WTC11 (cell line): ENCODE measurements around the gene MRNIP. TPM values are rescaled to one million over a fixed set of nuclear protein-coding genes. Genes with fewer than 3 reads are reported as not detected.

Source experiments
- ATAC-seq: fragments of 200-7000 bp; cut with Tn5 transposase; 2 replicates; pipeline ENCODE4 v1.10.0; 2021; ENCODE audit warnings: mild to moderate bottlenecking, moderate library complexity
- CTCF ChIA-PET: fragments of 300-600 bp; sonication (Branson Sonifier 250); formaldehyde crosslinking; loops from one replicate; lab custom pipeline; 2021; ENCODE audit warnings: antibody characterized with exemption; lab: Charles Lee
- POLR2A ChIA-PET: fragments of 350-600 bp; sonication (Branson Sonifier 250); formaldehyde crosslinking; loops from one replicate; lab custom pipeline; 2021; ENCODE audit warnings: antibody characterized with exemption; lab: Charles Lee
- DNase-seq: peaks from one replicate; pipeline ENCODE4 v3.0.0; 2021; ENCODE audit warnings: low spot score
- H3K27ac Mint-ChIP-seq: 2 replicates; pipeline ENCODE4 v1.8.0; 2021; ENCODE audit warnings: mixed read lengths
- H3K27me3 Mint-ChIP-seq: 2 replicates; pipeline ENCODE4 v1.8.0; 2021; ENCODE audit warnings: low read depth, mild to moderate bottlenecking, moderate library complexity, mixed read lengths
- H3K36me3 Mint-ChIP-seq: 2 replicates; pipeline ENCODE4 v1.8.0; 2021; ENCODE audit warnings: mixed read lengths
- H3K4me1 Mint-ChIP-seq: 2 replicates; pipeline ENCODE4 v1.8.0; 2022; ENCODE audit warnings: mixed read lengths
- H3K4me3 Mint-ChIP-seq: 2 replicates; pipeline ENCODE4 v1.8.0; 2021; ENCODE audit warnings: mild to moderate bottlenecking, moderate library complexity, mixed read lengths
- H3K9me3 Mint-ChIP-seq: 2 replicates; pipeline ENCODE4 v1.8.0; 2021; ENCODE audit warnings: mixed read lengths
- CBFB ChIP-seq: sonication (generic); formaldehyde crosslinking; IDR thresholded peaks from 2 replicates; pipeline ENCODE4 v1.8.1; 2022; ENCODE audit warnings: mild to moderate bottlenecking, low read depth, missing genetic modification reagents
- ESRRA ChIP-seq: sonication (generic); formaldehyde crosslinking; IDR thresholded peaks from 2 replicates; pipeline ENCODE4 v1.8.1; 2022; ENCODE audit warnings: mild to moderate bottlenecking, missing genetic modification reagents, borderline replicate concordance
- FOXK1 ChIP-seq: sonication (generic); formaldehyde crosslinking; IDR thresholded peaks from 2 replicates; pipeline ENCODE4 v1.8.0; 2022; ENCODE audit warnings: mild to moderate bottlenecking, moderate library complexity, missing genetic modification reagents
- FOXP1 ChIP-seq: sonication (generic); formaldehyde crosslinking; IDR thresholded peaks from 2 replicates; pipeline ENCODE4 v1.8.0; 2022; ENCODE audit warnings: missing genetic modification reagents, mild to moderate bottlenecking, moderate library complexity, borderline replicate concordance
- GABPB1 ChIP-seq: sonication (generic); formaldehyde crosslinking; IDR thresholded peaks from 2 replicates; pipeline ENCODE4 v1.8.1; 2023; ENCODE audit warnings: mild to moderate bottlenecking, missing genetic modification reagents
- NR3C1 ChIP-seq: sonication (generic); formaldehyde crosslinking; conservative IDR thresholded peaks from 2 replicates; pipeline ENCODE4 v1.8.1; 2023; ENCODE audit warnings: low read depth, mild to moderate bottlenecking, missing genetic modification reagents
- SP1 ChIP-seq: sonication (generic); formaldehyde crosslinking; conservative IDR thresholded peaks from 2 replicates; pipeline ENCODE4 v1.8.1; 2022; ENCODE audit warnings: missing genetic modification reagents
- TCF7 ChIP-seq: sonication (generic); formaldehyde crosslinking; IDR thresholded peaks from 2 replicates; pipeline ENCODE4 v1.8.0; 2022; ENCODE audit warnings: mild to moderate bottlenecking, low read depth, missing genetic modification reagents, moderate library complexity
- TEAD1 ChIP-seq: sonication (generic); formaldehyde crosslinking; IDR thresholded peaks from 2 replicates; pipeline ENCODE4 v1.8.0; 2022; ENCODE audit warnings: mild to moderate bottlenecking, missing genetic modification reagents
- TP53 ChIP-seq: sonication (generic); formaldehyde crosslinking; IDR thresholded peaks from 2 replicates; pipeline ENCODE4 v1.8.1; 2023; ENCODE audit warnings: mild to moderate bottlenecking, missing genetic modification reagents
- ZNF219 ChIP-seq: sonication (generic); formaldehyde crosslinking; IDR thresholded peaks from 2 replicates; pipeline ENCODE4 v1.8.0; 2023; ENCODE audit warnings: missing genetic modification reagents, mild to moderate bottlenecking, borderline replicate concordance
- ZNF263 ChIP-seq: sonication (generic); formaldehyde crosslinking; IDR thresholded peaks from 2 replicates; pipeline ENCODE4 v1.8.1; 2022; ENCODE audit warnings: low read depth, mild to moderate bottlenecking, moderate library complexity, missing genetic modification reagents
- total RNA-seq: library from RNA; stranded (reverse); gene quantifications from 3 replicates; pipeline ENCODE4 v1.2.3, GENCODE V29; 2021
- TF ChIP-seq, protein P1 (sequence below): sonication (generic); formaldehyde crosslinking; IDR thresholded peaks from 2 replicates; pipeline ENCODE4 v1.8.0; 2022; ENCODE audit warnings: missing genetic modification reagents
- TF ChIP-seq, protein P2 (sequence below): sonication (generic); formaldehyde crosslinking; IDR thresholded peaks from 2 replicates; pipeline ENCODE4 v1.8.0; 2022; ENCODE audit warnings: mild to moderate bottlenecking, missing genetic modification reagents
- TF ChIP-seq, protein P3 (sequence below): sonication (generic); formaldehyde crosslinking; IDR thresholded peaks from 2 replicates; pipeline ENCODE4 v1.8.0; 2022; ENCODE audit warnings: mild to moderate bottlenecking, missing genetic modification reagents
- TF ChIP-seq, protein P4 (sequence below): sonication (generic); formaldehyde crosslinking; IDR thresholded peaks from 2 replicates; pipeline ENCODE4 v1.8.1; 2023; ENCODE audit warnings: mild to moderate bottlenecking, missing genetic modification reagents, moderate library complexity
- TF ChIP-seq, protein P5 (sequence below): sonication (generic); formaldehyde crosslinking; IDR thresholded peaks from 2 replicates; pipeline ENCODE4 v1.8.0; 2023; ENCODE audit warnings: mild to moderate bottlenecking, missing genetic modification reagents
- TF ChIP-seq, protein P6 (sequence below): sonication (generic); formaldehyde crosslinking; IDR thresholded peaks from 2 replicates; pipeline ENCODE4 v1.8.0; 2022; ENCODE audit warnings: mild to moderate bottlenecking, missing genetic modification reagents

Gene MRNIP
- total RNA-seq, 1 experiment from 2014 or later, result 42.0 TPM

DNA sequence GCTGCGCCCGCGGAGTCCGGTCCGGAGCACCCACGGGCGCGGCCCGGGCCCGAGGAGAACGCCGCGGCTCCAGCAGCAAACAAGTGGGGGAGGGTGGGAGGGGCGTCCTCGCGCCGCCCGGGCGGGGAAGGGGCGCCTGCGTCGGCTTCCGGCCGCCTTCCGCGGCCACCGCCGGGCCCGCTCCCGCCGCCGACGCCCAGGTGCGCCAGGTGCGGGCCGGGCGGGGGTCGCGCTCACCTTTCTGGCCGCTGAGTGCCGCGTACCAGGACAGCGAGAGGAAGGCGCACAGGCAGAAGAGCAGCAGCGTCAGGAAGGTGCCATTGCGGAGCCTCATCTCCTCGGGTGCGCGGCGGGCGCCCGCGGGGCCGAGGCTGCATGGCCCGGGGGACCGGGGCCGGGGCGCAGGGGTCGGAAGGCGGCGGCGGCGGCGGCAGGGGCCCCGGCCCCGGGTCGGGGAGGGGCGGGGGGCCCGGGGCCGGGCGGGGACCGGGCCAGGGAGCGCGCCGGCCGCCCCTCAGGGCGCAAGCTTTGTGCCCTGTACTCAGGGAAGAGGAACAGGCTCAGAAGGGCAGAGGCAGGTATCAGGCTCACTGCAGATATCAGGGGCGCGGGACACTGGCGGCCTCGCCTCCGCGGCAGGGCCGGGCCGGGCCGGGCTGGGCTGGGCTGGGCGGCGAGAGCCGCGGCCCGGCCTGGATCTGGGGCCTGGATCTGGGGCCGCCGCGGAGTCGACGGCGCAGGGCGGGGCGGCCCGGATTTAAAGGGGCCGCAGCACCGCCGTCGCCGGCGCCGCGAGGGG is 52.2 kb downstream of the MRNIP start, which contains the start of gene MGAT4B:
Gene MGAT4B, minus strand, starts transcription at position 617 of the 799 bp plus-strand sequence. Its CDS starts 283 bp downstream, at position 334.
- peak; percentile 71; the same call in 1 of the 2 replicates for TF ChIP-seq TCF7 (CRISPR knock-in tag)
- no peak for TF ChIP-seq ZNF219
- 0 out of 2 replicates have a peak, but pooled peaks have one; percentile 16 for TF ChIP-seq TEAD1 (CRISPR knock-in tag)
- peak; percentile 89 for TF ChIP-seq TP53 (CRISPR knock-in tag)
- TF ChIP-seq NR3C1 (CRISPR knock-in tag), result no peak
- TF ChIP-seq SP1 (CRISPR knock-in tag), result peak; percentile 64
- TF ChIP-seq, protein P1, sequence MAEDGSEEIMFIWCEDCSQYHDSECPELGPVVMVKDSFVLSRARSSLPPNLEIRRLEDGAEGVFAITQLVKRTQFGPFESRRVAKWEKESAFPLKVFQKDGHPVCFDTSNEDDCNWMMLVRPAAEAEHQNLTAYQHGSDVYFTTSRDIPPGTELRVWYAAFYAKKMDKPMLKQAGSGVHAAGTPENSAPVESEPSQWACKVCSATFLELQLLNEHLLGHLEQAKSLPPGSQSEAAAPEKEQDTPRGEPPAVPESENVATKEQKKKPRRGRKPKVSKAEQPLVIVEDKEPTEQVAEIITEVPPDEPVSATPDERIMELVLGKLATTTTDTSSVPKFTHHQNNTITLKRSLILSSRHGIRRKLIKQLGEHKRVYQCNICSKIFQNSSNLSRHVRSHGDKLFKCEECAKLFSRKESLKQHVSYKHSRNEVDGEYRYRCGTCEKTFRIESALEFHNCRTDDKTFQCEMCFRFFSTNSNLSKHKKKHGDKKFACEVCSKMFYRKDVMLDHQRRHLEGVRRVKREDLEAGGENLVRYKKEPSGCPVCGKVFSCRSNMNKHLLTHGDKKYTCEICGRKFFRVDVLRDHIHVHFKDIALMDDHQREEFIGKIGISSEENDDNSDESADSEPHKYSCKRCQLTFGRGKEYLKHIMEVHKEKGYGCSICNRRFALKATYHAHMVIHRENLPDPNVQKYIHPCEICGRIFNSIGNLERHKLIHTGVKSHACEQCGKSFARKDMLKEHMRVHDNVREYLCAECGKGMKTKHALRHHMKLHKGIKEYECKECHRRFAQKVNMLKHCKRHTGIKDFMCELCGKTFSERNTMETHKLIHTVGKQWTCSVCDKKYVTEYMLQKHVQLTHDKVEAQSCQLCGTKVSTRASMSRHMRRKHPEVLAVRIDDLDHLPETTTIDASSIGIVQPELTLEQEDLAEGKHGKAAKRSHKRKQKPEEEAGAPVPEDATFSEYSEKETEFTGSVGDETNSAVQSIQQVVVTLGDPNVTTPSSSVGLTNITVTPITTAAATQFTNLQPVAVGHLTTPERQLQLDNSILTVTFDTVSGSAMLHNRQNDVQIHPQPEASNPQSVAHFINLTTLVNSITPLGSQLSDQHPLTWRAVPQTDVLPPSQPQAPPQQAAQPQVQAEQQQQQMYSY (CRISPR knock-in tag), result peak; percentile 97
- TF ChIP-seq, protein P2, sequence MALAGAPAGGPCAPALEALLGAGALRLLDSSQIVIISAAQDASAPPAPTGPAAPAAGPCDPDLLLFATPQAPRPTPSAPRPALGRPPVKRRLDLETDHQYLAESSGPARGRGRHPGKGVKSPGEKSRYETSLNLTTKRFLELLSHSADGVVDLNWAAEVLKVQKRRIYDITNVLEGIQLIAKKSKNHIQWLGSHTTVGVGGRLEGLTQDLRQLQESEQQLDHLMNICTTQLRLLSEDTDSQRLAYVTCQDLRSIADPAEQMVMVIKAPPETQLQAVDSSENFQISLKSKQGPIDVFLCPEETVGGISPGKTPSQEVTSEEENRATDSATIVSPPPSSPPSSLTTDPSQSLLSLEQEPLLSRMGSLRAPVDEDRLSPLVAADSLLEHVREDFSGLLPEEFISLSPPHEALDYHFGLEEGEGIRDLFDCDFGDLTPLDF, result no peak
- TF ChIP-seq, protein P3, sequence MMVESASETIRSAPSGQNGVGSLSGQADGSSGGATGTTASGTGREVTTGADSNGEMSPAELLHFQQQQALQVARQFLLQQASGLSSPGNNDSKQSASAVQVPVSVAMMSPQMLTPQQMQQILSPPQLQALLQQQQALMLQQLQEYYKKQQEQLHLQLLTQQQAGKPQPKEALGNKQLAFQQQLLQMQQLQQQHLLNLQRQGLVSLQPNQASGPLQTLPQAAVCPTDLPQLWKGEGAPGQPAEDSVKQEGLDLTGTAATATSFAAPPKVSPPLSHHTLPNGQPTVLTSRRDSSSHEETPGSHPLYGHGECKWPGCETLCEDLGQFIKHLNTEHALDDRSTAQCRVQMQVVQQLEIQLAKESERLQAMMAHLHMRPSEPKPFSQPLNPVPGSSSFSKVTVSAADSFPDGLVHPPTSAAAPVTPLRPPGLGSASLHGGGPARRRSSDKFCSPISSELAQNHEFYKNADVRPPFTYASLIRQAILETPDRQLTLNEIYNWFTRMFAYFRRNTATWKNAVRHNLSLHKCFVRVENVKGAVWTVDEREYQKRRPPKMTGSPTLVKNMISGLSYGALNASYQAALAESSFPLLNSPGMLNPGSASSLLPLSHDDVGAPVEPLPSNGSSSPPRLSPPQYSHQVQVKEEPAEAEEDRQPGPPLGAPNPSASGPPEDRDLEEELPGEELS (CRISPR knock-in tag), result peak; percentile 26; the same call in 1 of the 2 replicates
- Mint-ChIP-seq H3K27ac (no peak within 1 kb of the TSS), H3K4me1 (peaks cover 35% of the 10 kb centered on the region), H3K36me3 (peaks cover 3% of the 10 kb centered on the region), H3K9me3 (no peaks in the 10 kb centered on the region), H3K4me3 (peak within 1 kb of the TSS; percentile 75), H3K27me3 (peaks cover 6% of the 10 kb centered on the region)
- CTCF ChIA-PET, result interaction anchor here (0.5 to 1.3 kb wide), 3 partner anchors 9 to 138 kb away, joined by 3 read pairs; no protein-coding TSS in a partner anchor
- ATAC-seq (peak; percentile 70), DNase-seq (peak; percentile 74)
- POLR2A ChIA-PET, result interaction anchor here (0.5 to 1.5 kb wide), 2 partner anchors 9 to 14 kb away, joined by 3 to 4 read pairs; partner anchors contain the start of gene SQSTM1

DNA sequence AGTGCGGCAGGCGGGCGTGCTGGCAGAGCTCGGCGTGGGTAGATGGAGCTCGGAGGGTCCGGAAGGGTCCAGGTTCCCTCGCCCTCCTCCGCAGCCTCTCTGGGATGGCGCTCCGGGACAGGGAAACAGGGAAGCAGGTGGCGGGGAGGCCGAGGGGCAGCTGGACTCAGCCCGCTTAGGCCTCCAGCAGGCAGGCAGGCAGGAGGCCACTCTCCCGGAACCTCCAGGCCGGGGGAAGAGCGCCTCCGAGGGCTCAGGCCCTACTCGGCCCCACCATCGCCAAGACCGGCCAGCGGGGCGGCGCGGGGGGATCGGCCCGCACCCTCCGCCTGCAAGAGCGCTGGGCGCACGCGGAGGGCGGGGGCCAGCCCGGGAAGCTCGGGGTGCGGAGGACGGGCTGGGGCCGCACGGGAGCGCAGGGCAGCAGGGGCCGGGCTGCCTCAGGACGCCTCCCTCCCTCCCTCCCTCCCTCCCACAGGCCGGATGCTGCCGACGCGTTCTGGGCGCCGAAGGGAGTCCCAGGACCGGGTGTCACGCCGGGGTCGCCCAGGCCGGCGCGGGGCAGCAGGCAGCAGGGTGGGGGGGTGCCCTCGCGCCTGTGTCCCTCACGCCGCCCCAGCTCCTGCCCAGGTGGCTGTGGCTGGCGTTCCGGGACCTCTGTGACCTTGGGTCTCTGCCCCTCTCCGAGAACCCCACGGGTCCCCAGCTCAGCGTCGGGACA is 52.9 kb downstream of the MRNIP start:
- CTCF ChIA-PET, result interaction anchor here (0.5 to 1.3 kb wide), 3 partner anchors 10 to 137 kb away, joined by 3 read pairs; no protein-coding TSS in a partner anchor
- TF ChIP-seq, protein P4, sequence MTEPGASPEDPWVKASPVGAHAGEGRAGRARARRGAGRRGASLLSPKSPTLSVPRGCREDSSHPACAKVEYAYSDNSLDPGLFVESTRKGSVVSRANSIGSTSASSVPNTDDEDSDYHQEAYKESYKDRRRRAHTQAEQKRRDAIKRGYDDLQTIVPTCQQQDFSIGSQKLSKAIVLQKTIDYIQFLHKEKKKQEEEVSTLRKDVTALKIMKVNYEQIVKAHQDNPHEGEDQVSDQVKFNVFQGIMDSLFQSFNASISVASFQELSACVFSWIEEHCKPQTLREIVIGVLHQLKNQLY (CRISPR knock-in tag), result 0 out of 2 replicates have a peak, but pooled peaks have one; percentile 18
- TF ChIP-seq ZNF263 (CRISPR knock-in tag), result no peak
- peak; percentile 63; the same call in 1 of the 2 replicates for TF ChIP-seq FOXP1
- TF ChIP-seq, protein P5, sequence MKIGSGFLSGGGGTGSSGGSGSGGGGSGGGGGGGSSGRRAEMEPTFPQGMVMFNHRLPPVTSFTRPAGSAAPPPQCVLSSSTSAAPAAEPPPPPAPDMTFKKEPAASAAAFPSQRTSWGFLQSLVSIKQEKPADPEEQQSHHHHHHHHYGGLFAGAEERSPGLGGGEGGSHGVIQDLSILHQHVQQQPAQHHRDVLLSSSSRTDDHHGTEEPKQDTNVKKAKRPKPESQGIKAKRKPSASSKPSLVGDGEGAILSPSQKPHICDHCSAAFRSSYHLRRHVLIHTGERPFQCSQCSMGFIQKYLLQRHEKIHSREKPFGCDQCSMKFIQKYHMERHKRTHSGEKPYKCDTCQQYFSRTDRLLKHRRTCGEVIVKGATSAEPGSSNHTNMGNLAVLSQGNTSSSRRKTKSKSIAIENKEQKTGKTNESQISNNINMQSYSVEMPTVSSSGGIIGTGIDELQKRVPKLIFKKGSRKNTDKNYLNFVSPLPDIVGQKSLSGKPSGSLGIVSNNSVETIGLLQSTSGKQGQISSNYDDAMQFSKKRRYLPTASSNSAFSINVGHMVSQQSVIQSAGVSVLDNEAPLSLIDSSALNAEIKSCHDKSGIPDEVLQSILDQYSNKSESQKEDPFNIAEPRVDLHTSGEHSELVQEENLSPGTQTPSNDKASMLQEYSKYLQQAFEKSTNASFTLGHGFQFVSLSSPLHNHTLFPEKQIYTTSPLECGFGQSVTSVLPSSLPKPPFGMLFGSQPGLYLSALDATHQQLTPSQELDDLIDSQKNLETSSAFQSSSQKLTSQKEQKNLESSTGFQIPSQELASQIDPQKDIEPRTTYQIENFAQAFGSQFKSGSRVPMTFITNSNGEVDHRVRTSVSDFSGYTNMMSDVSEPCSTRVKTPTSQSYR (CRISPR knock-in tag), result peak; percentile 21; the same call in 1 of the 2 replicates
- TF ChIP-seq GABPB1, result 0 out of 2 replicates have a peak, but pooled peaks have one; percentile 17
- 0 out of 2 replicates have a peak, but pooled peaks have one; percentile 48 for TF ChIP-seq FOXK1
- TF ChIP-seq ZNF219, result 0 out of 2 replicates have a peak, but pooled peaks have one; percentile 48
- TF ChIP-seq CBFB (CRISPR knock-in tag), result no peak
- TF ChIP-seq, protein P6, sequence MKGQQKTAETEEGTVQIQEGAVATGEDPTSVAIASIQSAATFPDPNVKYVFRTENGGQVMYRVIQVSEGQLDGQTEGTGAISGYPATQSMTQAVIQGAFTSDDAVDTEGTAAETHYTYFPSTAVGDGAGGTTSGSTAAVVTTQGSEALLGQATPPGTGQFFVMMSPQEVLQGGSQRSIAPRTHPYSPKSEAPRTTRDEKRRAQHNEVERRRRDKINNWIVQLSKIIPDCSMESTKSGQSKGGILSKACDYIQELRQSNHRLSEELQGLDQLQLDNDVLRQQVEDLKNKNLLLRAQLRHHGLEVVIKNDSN (CRISPR knock-in tag), result no peak
- TF ChIP-seq ESRRA, result 0 out of 2 replicates have a peak, but pooled peaks have one; percentile 30

More for the DNA sequence above, 52.9 kb downstream of the MRNIP start:
- DNase-seq, result peak; percentile 39
- Mint-ChIP-seq H3K9me3 (no peaks in the 10 kb centered on the region), H3K27ac (no peak overlapping the region), H3K36me3 (peaks cover 3% of the 10 kb centered on the region), H3K27me3 (peaks cover 6% of the 10 kb centered on the region), H3K4me3 (peak overlapping the region; percentile 77), H3K4me1 (peaks cover 34% of the 10 kb centered on the region)
- POLR2A ChIA-PET, result interaction anchor here (0.6 to 1.5 kb wide), 2 partner anchors 9 to 15 kb away, joined by 4 read pairs; partner anchors contain the start of gene SQSTM1
- peak; percentile 2; the same call in 1 of the 2 replicates for ATAC-seq
